A673 (cell line): Measurements from ENCODE around the gene AGPAT3. TPM values are rescaled to one million over a fixed set of nuclear protein-coding genes. Genes with fewer than 3 reads are reported as not detected.
"Not testable (repeated sequence)": the region's sequence is repeated elsewhere in the genome, so short reads cannot be mapped to it uniquely, and the experiment has no call there.

Source experiments
- BruUV-seq: library from RNA; stranded (reverse); fragments of 400-500 nt; replicated peaks from 2 replicates; lab custom pipeline; 2021; lab: Mats Ljungman, UMichigan
- CTCF ChIA-PET: fragments of 300-600 bp; sonication (Branson Sonifier 250); formaldehyde crosslinking; loops from one replicate; lab custom pipeline; 2022; ENCODE audit warnings: antibody characterized with exemption; lab: Charles Lee
- POLR2A ChIA-PET: fragments of 300-600 bp; sonication (Branson Sonifier 250); formaldehyde crosslinking; loops from one replicate; lab custom pipeline; 2022; ENCODE audit warnings: antibody characterized with exemption; ENCODE audit not compliant: low non-redundant PET; lab: Charles Lee
- DNase-seq: peaks from one replicate; pipeline ENCODE4 v3.0.0-alpha.2; 2015; ENCODE audit warnings: low spot score
- H3K27ac ChIP-seq: fragments of 200-600 bp; sonication (generic); 2 replicates; pipeline ENCODE4 v1.5.1; 2016; ENCODE audit warnings: mixed run types, low read depth, mild to moderate bottlenecking, mixed read lengths, antibody characterized with exemption, low read length; ENCODE audit not compliant: poor library complexity, severe bottlenecking
- H3K27me3 ChIP-seq: fragments of 200-600 bp; sonication (generic); replicated peaks from 2 replicates; pipeline ENCODE4 v1.6.1; 2017; ENCODE audit warnings: mixed run types, low read depth, mild to moderate bottlenecking, mixed read lengths, antibody characterized with exemption, low read length; ENCODE audit not compliant: insufficient read depth, poor library complexity
- H3K36me3 ChIP-seq: fragments of 200-600 bp; sonication (generic); 2 replicates; pipeline ENCODE4 v1.6.1; 2016; ENCODE audit warnings: mixed run types, mild to moderate bottlenecking, mixed read lengths, antibody characterized with exemption, low read length; ENCODE audit not compliant: insufficient read depth, poor library complexity, severe bottlenecking
- H3K4me1 ChIP-seq: fragments of 200-600 bp; sonication (generic); 2 replicates; pipeline ENCODE4 v1.6.1; 2017; ENCODE audit warnings: mixed run types, mild to moderate bottlenecking, mixed read lengths, antibody characterized with exemption, low read length; ENCODE audit not compliant: insufficient read depth, poor library complexity, severe bottlenecking
- H3K4me3 ChIP-seq: fragments of 200-600 bp; sonication (generic); 2 replicates; pipeline ENCODE4 v1.5.1; 2016; ENCODE audit warnings: low read depth, mixed run types, mild to moderate bottlenecking, mixed read lengths, low read length; ENCODE audit not compliant: poor library complexity, severe bottlenecking
- H3K9me3 ChIP-seq: fragments of 200-600 bp; sonication (generic); 2 replicates; pipeline ENCODE4 v1.6.1; 2016; ENCODE audit warnings: mixed run types, low read depth, mild to moderate bottlenecking, mixed read lengths, antibody characterized with exemption, low read length; ENCODE audit not compliant: poor library complexity, severe bottlenecking
- EZH2 ChIP-seq: fragments of 200-600 bp; sonication (generic); IDR thresholded peaks from 2 replicates; pipeline ENCODE4 v1.6.1; 2017; ENCODE audit warnings: borderline replicate concordance, low read depth, mild to moderate bottlenecking, mixed read lengths, antibody characterized with exemption, low read length; ENCODE audit not compliant: poor library complexity, severe bottlenecking
- intact Hi-C: fragments of 100-400 bp; cut with micrococcal nuclease; formaldehyde crosslinking; loops from one replicate; pipeline ENCODE4 v1.10.0; 2022; ENCODE audit not compliant: unreplicated experiment
- total RNA-seq: library from RNA; stranded (reverse); gene quantifications from 2 replicates; pipeline ENCODE4 v1.2.3, GENCODE V29; 2021
- TF ChIP-seq, protein P1 (sequence below): fragments of 300-800, 200-600 bp; sonication (generic); conservative IDR thresholded peaks from 2 replicates; pipeline ENCODE4 v1.5.1; 2017; ENCODE audit warnings: low read depth, mild to moderate bottlenecking, antibody characterized with exemption, low read length, moderate library complexity, mixed read lengths

Gene AGPAT3
- total RNA-seq, 1 experiment from 2014 or later = 69.6 TPM

DNA sequence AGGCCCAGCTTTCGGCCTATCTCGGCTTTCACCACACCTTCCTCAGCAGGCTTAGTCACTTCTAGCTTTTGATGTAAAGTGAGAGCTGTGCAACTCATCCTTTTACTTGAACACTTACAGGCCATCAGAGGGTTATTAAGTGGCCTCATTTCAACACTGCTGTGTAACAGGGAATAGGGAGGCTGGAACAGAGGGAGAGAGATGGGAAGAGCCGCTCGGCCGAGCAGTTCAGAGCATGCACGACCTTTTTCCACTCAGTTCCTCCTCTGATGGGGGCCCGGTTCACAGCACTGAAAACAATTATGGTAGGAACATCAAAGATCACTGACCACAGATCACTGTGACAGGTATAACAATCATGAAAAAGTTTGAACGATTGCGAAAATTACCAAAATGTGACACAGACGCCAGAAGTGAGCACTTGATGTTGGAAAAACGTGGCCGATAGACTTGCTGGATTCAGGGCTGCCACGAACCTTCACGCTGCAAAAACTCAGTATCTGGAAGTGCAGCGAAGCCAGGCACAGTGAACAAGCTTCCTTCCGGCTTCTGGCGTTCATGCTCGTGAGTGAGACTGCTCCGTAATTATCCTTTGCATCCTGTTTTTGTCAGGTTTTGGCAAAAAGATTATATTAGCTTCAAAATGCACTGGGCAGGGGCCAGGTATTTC lies 28.6 kb downstream of the AGPAT3 start:
- H3K27me3 ChIP-seq = no peaks in the 10 kb centered on the region
- POLR2A ChIA-PET = no interaction called here
- peak overlapping the region; percentile 37 for H3K27ac ChIP-seq
- H3K9me3 ChIP-seq = peaks cover 6% of the 10 kb centered on the region
- BruUV-seq = no TSS peak
- H3K4me1 ChIP-seq = peaks cover 9% of the 10 kb centered on the region
- DNase-seq = peak; percentile 40
- TF ChIP-seq, protein P1, sequence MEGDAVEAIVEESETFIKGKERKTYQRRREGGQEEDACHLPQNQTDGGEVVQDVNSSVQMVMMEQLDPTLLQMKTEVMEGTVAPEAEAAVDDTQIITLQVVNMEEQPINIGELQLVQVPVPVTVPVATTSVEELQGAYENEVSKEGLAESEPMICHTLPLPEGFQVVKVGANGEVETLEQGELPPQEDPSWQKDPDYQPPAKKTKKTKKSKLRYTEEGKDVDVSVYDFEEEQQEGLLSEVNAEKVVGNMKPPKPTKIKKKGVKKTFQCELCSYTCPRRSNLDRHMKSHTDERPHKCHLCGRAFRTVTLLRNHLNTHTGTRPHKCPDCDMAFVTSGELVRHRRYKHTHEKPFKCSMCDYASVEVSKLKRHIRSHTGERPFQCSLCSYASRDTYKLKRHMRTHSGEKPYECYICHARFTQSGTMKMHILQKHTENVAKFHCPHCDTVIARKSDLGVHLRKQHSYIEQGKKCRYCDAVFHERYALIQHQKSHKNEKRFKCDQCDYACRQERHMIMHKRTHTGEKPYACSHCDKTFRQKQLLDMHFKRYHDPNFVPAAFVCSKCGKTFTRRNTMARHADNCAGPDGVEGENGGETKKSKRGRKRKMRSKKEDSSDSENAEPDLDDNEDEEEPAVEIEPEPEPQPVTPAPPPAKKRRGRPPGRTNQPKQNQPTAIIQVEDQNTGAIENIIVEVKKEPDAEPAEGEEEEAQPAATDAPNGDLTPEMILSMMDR = no peak
- TF ChIP-seq EZH2 = no peak
- no peaks in the 10 kb centered on the region for H3K36me3 ChIP-seq
- H3K4me3 ChIP-seq = peak overlapping the region; percentile 11
- CTCF ChIA-PET = no interaction called here
- intact Hi-C loops = no loop called here

GRCh38 chr21:43894206-43894577 lies 29.2 kb downstream of the AGPAT3 start:
- peak overlapping the region; percentile 37 for H3K27ac ChIP-seq
- no peak for DNase-seq
- ChIA-PET POLR2A (no interaction called here), CTCF (no interaction called here)
- peak overlapping the region; percentile 11 for H3K4me3 ChIP-seq
- no peaks in the 10 kb centered on the region for H3K27me3 ChIP-seq
- TF ChIP-seq, protein P1 = no peak
- TF ChIP-seq EZH2 = no peak
- H3K9me3 ChIP-seq = peaks cover 6% of the 10 kb centered on the region
- intact Hi-C loops = no loop called here
- no TSS peak for BruUV-seq
- peaks cover 9% of the 10 kb centered on the region for H3K4me1 ChIP-seq
- no peaks in the 10 kb centered on the region for H3K36me3 ChIP-seq

DNA sequence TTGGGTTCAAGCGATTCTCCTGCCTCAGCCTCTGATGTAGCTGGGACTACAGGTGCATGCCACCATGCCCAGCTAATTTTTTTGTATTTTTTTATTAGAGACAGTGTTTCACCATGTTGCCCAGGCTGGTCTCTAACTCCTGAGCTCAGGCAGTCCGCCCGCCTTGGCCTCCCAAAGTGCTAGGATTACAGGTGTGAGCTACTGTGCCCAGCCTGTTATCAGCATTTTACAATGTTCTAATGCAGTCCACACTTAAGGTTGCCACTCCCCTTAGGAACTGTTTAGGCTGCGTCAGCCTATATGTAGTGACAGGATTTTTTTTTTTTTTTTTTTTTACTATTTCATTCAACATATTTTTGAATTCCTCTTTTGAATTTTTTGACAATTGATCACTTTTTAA lies 30.2 kb downstream of the AGPAT3 start:
- no peak for TF ChIP-seq EZH2
- TF ChIP-seq, protein P1 = no peak
- Histone ChIP-seq H3K27ac (no peak overlapping the region), H3K27me3 (no peaks in the 10 kb centered on the region), H3K4me3 (no peak overlapping the region), H3K36me3 (no peaks in the 10 kb centered on the region), H3K9me3 (peaks cover 6% of the 10 kb centered on the region), H3K4me1 (peaks cover 9% of the 10 kb centered on the region)
- POLR2A ChIA-PET = no interaction called here
- no peak for DNase-seq
- intact Hi-C loops = no loop called here
- CTCF ChIA-PET = no interaction called here
- BruUV-seq = no TSS peak

DNA sequence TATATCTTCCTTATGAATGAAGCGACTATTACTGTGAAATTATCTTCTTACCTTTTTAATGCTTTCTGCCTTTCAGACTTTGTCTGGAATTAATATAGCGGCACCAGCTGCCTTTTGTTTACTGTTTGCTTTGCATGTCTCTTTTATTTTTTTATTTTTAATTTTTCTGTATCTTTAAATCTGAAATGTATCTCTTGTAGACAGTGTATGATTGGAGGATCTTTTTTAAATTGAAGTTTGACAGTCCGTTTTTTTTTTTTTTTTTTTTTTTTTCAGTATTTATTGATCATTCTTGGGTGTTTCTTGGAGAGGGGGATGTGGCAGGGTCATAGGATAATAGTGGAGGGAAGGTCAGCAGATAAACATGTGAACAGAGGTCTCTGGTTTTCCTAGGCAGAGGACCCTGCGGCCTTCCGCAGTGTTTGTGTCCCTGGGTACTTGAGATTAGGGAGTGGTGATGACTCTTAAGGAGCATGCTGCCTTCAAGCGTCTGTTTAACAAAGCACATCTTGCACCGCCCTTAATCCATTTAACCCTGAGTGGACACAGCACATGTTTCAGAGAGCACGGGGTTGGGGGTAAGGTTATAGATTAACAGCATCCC lies 31.8 kb downstream of the AGPAT3 start:
- POLR2A ChIA-PET, H3K4me1 ChIP-seq, H3K9me3 ChIP-seq, H3K4me3 ChIP-seq, BruUV-seq, intact Hi-C loops, H3K27me3 ChIP-seq, H3K36me3 ChIP-seq, DNase-seq, CTCF ChIA-PET, H3K27ac ChIP-seq: not testable (repeated sequence)
